Naive thymus-derived CD8-positive, alpha-beta T cell (primary cell): ENCODE results near the gene MLLT1. TPM values are rescaled to one million over a fixed set of nuclear protein-coding genes. Genes with fewer than 3 reads are reported as not detected.

Experiments used
- ATAC-seq, 2 donors: fragments of 150-1000 bp; cut with Tn5 transposase in 1 of 2; sonication (Bioruptor Pico), chemical (Tn5 transposase) in 1 of 2; 1 replicate in 1 of 2; 2 replicates in 1 of 2; pipeline ENCODE4 v1.10.0; 2021; ENCODE audit warnings: mild to moderate bottlenecking in 2 of 2, moderate library complexity in 2 of 2
- POLR2A ChIA-PET: fragments of 350-600 bp; sonication (Branson Sonifier 250); formaldehyde crosslinking; loops from one replicate; lab custom pipeline; 2021; ENCODE audit warnings: antibody characterized with exemption; lab: Charles Lee
- DNase-seq, 10 donors: peaks; one replicate each; pipeline versions ENCODE4 v3.0.0 to v3.0.0-alpha.2; 2020 to 2022
- H3K27ac Mint-ChIP-seq, 10 donors: one replicate each; pipeline ENCODE4 v1.8.0; 2020 to 2022; ENCODE audit warnings: mild to moderate bottlenecking in 10 of 10, mixed read lengths in 10 of 10, moderate library complexity in 4 of 10, inconsistent platforms in 1 of 10
- H3K27me3 Mint-ChIP-seq, 5 donors: one replicate each; pipeline ENCODE4 v1.8.0; 2021 to 2022; ENCODE audit warnings: mixed read lengths in 5 of 5
- H3K36me3 Mint-ChIP-seq, 3 donors: one replicate each; pipeline ENCODE4 v1.8.0; 2020 to 2022; ENCODE audit warnings: mixed read lengths in 3 of 3, mild to moderate bottlenecking in 2 of 3, inconsistent platforms in 1 of 3
- H3K4me1 Mint-ChIP-seq, 4 donors: one replicate each; pipeline ENCODE4 v1.8.0; 2021 to 2022; ENCODE audit warnings: mixed read lengths in 4 of 4
- H3K4me3 Mint-ChIP-seq, 10 donors: one replicate each; pipeline ENCODE4 v1.8.0; 2020 to 2022; ENCODE audit warnings: mild to moderate bottlenecking in 10 of 10, mixed read lengths in 10 of 10, moderate library complexity in 6 of 10, inconsistent platforms in 1 of 10
- H3K9me3 Mint-ChIP-seq, 9 donors: one replicate each; pipeline ENCODE4 v1.8.0; 2020 to 2022; ENCODE audit warnings: mixed read lengths in 9 of 9, mild to moderate bottlenecking in 3 of 9, inconsistent platforms in 1 of 9, moderate library complexity in 1 of 9
- polyA plus RNA-seq, 3 donors: library from polyadenylated mRNA; unstranded; fragments of 300-500 nt; fragmentation: Illumina TruSeq; gene quantifications; one replicate each; pipeline ENCODE4 v1.2.3, GENCODE V29; 2021
- total RNA-seq, 8 experiments: library from RNA in 2 of 8; stranded (reverse) in 2 of 8; gene quantifications; one replicate each; pipeline ENCODE4 v1.2.3 and lab custom pipeline; 2021 to 2026

Gene MLLT1
- total and polyA plus RNA-seq, 5 experiments from 2014 or later = 0.68 to 41.7 (median 2.7) TPM

DNA sequence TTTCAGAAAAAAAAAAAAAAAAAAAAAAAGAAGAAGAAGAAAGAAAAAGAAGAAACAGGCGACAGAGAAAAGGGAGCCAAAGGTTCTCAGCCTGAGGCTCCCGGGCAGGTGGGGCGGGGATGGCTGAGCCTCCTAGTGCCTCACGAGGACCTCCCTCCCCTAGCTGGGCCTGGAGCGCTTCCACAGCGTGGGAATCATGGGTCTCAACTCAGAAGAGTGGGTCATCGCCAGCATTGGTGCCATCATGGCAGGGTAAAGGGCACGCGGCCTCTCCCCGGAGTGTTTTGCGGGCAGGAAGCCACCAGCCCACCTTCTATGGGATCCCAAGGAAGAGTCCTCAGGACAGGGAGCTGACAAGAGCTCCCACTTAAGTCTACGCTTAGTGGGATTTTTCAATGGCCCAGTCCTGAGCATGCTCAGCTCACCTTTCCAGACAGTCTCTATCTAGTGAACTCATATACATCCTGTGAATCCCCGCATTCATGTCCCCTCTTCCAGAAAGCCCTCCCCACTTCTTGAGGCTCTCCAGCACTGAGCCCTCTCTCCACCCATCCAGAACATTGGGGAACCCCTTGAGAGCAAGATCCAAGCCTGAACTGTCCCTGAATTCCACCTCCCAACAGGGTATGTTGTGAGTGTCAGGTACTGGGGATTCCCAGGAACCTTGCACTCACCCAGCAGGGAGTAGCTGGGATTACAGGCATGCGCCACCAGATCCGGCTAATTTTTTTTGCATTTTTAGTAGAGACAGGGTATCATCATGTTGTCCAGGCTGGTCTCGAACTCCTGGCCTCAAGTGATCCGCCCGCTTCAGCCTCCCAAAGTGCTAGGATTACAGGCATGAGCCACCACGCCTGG, 74.7 kb downstream of the MLLT1 start:
- Mint-ChIP-seq H3K27ac (no peak overlapping the region), H3K9me3 (no peaks in the 10 kb centered on the region), H3K27me3 (peaks cover 0 to 12% (median 1%) of the 10 kb centered on the region in 5 donors), H3K4me1 (peaks cover 0 to 2% (median 0%) of the 10 kb centered on the region in 4 donors), H3K4me3 (no peak overlapping the region), H3K36me3 (no peaks in the 10 kb centered on the region)
- DNase-seq (no peak), ATAC-seq (no peak)
- POLR2A ChIA-PET = no interaction called here

GRCh38 chr19:6204212-6204611, 75.6 kb downstream of the MLLT1 start:
- H3K9me3 Mint-ChIP-seq = no peaks in the 10 kb centered on the region
- ATAC-seq (no peak), DNase-seq (no peak)
- H3K36me3 Mint-ChIP-seq = no peaks in the 10 kb centered on the region
- peaks cover 0 to 12% (median 1%) of the 10 kb centered on the region in 5 donors for H3K27me3 Mint-ChIP-seq
- no peak overlapping the region for H3K4me3 Mint-ChIP-seq
- peak overlapping the region in 2 of 10 donors; percentile 40 to 58 for H3K27ac Mint-ChIP-seq
- H3K4me1 Mint-ChIP-seq = peaks cover 1 to 6% (median 5%) of the 10 kb centered on the region in 4 donors
- POLR2A ChIA-PET = no interaction called here

DNA sequence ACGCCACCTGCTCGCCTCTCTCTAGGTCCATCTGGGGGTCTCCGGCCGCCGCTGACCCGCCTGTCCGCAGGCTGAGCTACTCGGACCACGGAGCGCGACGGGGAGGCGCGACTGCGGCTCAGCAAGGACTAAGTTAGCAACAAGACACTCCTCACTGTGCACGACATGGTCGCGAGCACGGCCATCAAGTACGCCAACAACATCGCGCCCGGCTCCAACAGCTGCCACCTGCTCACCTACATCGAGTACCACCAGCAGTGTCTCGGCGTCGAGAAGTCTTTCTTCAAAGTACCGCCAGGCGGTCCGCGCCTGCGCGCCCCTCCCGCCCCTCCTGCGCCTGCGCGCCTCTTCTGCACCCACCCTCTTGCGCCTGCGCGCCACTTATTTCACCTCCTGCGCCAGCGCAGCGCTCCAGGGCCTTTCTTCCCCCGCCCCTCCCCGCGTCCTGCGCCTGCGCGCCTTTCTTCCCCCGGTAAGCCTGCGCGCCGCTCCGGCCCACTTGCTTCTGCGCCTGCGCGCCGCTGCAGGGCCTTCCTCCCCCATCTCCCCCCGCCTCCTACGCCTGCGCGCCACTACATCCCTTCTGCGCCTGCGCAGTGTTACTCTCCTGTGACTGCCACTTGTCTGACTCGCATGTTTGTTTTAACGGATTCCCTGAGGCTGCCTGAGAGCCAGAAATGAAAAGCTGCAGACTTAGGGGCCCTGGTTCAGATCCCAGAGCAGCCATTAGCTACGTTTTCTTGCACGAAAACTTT, 80.4 kb downstream of the MLLT1 start:
- Mint-ChIP-seq H3K4me3 (peak overlapping the region; percentile 91 to 99 (median 96)), H3K4me1 (peaks cover 10 to 24% (median 16%) of the 10 kb centered on the region in 4 donors), H3K9me3 (peaks cover 0 to 9% (median 2%) of the 10 kb centered on the region in 9 donors), H3K27me3 (peaks cover 0 to 12% (median 1%) of the 10 kb centered on the region in 5 donors), H3K27ac (peak overlapping the region; percentile 73 to 98 (median 96)), H3K36me3 (peaks cover 9 to 14% (median 12%) of the 10 kb centered on the region in 3 donors)
- POLR2A ChIA-PET = interaction anchor here (0.5 to 1.9 kb wide), 4 partner anchors 19 to 1230 kb away, joined by 3 to 8 read pairs (median 4); partner anchors contain the start of gene KDM4B
- ATAC-seq = peak; percentile 92 to 93
- DNase-seq = peak; percentile 93 to 100 (median 100)

DNA sequence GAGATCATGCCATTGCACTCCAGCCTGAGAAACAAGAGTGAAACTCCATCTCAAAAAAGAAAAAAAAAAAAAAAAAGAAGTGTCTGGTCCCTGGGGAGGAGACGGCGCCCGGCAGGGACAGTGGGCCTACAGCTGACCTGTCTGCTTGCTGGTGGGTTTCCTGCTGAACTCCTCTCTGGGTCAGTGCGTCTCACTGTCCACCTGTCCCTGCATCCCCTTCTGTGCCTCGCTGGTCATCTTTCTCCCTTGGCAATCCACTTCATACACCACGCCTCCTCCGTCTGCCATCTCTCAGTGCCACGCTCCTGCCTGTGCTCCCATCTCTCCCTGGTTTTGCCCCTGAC, 80.9 kb downstream of the MLLT1 start:
- POLR2A ChIA-PET = interaction anchor here (0.5 to 1.9 kb wide), 2 partner anchors 19 to 999 kb away, joined by 4 to 8 read pairs; no protein-coding TSS in a partner anchor
- H3K36me3 Mint-ChIP-seq = peaks cover 9 to 15% (median 12%) of the 10 kb centered on the region in 3 donors
- DNase-seq = no peak

GRCh38 chr19:6196361-6196760, 83.4 kb downstream of the MLLT1 start:
- H3K27me3 Mint-ChIP-seq = peaks cover 0 to 4% (median 0%) of the 10 kb centered on the region in 5 donors
- H3K4me1 Mint-ChIP-seq = peaks cover 10 to 24% (median 16%) of the 10 kb centered on the region in 4 donors
- H3K27ac Mint-ChIP-seq = peak overlapping the region in 1 of 10 donors; percentile 12
- H3K36me3 Mint-ChIP-seq = peaks cover 17 to 36% (median 19%) of the 10 kb centered on the region in 3 donors
- H3K9me3 Mint-ChIP-seq = peaks cover 0 to 13% (median 7%) of the 10 kb centered on the region in 9 donors
- H3K4me3 Mint-ChIP-seq = no peak overlapping the region
- ATAC-seq (no peak), DNase-seq (no peak)
- POLR2A ChIA-PET = no interaction called here

More for the DNA sequence above, 80.9 kb downstream of the MLLT1 start:
- Mint-ChIP-seq H3K4me1 (peaks cover 10 to 24% (median 16%) of the 10 kb centered on the region in 4 donors), H3K9me3 (peaks cover 0 to 9% (median 2%) of the 10 kb centered on the region in 9 donors), H3K27me3 (peaks cover 0 to 12% (median 1%) of the 10 kb centered on the region in 5 donors), H3K27ac (peak overlapping the region; percentile 73 to 98 (median 96)), H3K4me3 (peak overlapping the region; percentile 91 to 99 (median 96))
- no peak for ATAC-seq

DNA sequence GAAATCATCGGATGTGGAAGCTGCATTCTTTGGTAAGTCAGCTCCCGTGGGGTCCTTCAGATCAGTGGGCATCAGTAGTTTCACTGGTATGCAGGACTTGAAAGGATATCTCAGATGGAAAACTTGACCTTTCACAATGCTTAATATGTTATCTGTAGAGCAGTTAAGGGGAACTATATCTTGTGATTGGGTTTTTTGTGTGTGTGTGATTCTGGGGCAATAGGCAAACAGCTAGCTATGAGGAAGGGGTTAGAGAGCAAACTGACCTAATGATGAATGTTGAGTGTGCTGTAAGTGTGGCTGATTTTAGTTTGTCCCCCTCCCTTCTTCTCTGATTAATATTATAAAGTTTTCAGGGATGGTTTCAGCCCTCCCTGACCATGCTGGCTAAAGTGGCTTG, 91.0 kb downstream of the MLLT1 start:
- Mint-ChIP-seq H3K4me3 (no peak overlapping the region), H3K36me3 (peaks cover 10 to 27% (median 25%) of the 10 kb centered on the region in 3 donors), H3K27me3 (peaks cover 0 to 8% (median under 1%) of the 10 kb centered on the region in 5 donors), H3K4me1 (no peaks in the 10 kb centered on the region), H3K27ac (no peak overlapping the region), H3K9me3 (peaks cover 0 to 30% (median 19%) of the 10 kb centered on the region in 9 donors)
- no peak for ATAC-seq
- DNase-seq = no peak
- POLR2A ChIA-PET = no interaction called here

DNA sequence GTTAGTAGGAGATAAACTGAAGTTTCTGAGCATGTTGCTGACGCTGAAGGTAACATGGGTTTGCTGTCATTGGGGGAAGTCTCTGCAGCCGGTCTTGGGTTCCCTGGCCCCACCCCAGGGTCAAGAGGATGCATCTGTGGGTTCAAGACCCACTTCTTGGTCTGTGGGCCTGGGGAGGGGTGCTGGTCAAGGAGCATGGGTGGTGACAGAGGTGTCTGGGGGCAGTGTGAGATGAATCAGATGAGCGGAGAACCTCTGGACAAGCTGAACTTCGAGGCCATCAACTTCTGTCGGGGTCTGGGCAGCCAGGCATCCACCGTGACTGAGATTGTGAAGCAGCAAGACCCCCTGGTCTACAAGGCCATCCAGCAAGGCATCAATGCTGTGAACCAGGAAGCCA, 92.4 kb downstream of the MLLT1 start:
- Mint-ChIP-seq H3K9me3 (peaks cover 0 to 30% (median 19%) of the 10 kb centered on the region in 9 donors), H3K36me3 (peaks cover 3 to 24% (median 12%) of the 10 kb centered on the region in 3 donors), H3K4me1 (no peaks in the 10 kb centered on the region), H3K4me3 (no peak overlapping the region), H3K27ac (no peak overlapping the region), H3K27me3 (peaks cover 6 to 18% (median 13%) of the 10 kb centered on the region in 5 donors)
- DNase-seq (no peak), ATAC-seq (no peak)
- POLR2A ChIA-PET = interaction anchor here (0.7 kb wide), 1 partner anchor 139 kb away, joined by 3 read pairs; no protein-coding TSS in a partner anchor

GRCh38 chr19:6185835-6186834, 93.6 kb downstream of the MLLT1 start:
- Mint-ChIP-seq H3K36me3 (peaks cover 0 to 20% (median 4%) of the 10 kb centered on the region in 3 donors), H3K9me3 (peaks cover 0 to 25% (median 16%) of the 10 kb centered on the region in 9 donors), H3K27ac (no peak overlapping the region), H3K27me3 (peaks cover 6 to 25% (median 14%) of the 10 kb centered on the region in 5 donors), H3K4me1 (peaks cover 1 to 7% (median 5%) of the 10 kb centered on the region in 4 donors), H3K4me3 (no peak overlapping the region)
- DNase-seq = no peak
- ATAC-seq = no peak
- POLR2A ChIA-PET = interaction anchor here (0.6 kb wide), 1 partner anchor 364 kb away, joined by 3 read pairs; no protein-coding TSS in a partner anchor

- Mint-ChIP-seq H3K36me3 (peaks cover 0 to 20% (median 0%) of the 10 kb centered on the region in 3 donors), H3K27me3 (peaks cover 8 to 30% (median 16%) of the 10 kb centered on the region in 5 donors), H3K27ac (peak overlapping the region in 1 of 10 donors; percentile 27), H3K4me3 (no peak overlapping the region), H3K4me1 (peaks cover 1 to 7% (median 5%) of the 10 kb centered on the region in 4 donors), H3K9me3 (peaks cover 0 to 24% (median 11%) of the 10 kb centered on the region in 9 donors)
- DNase-seq (no peak), ATAC-seq (no peak)
- POLR2A ChIA-PET = interaction anchor here (0.6 kb wide), 1 partner anchor 365 kb away, joined by 3 read pairs; no protein-coding TSS in a partner anchor
Observed at GRCh38 chr19:6185093-6185834, 94.5 kb downstream of the MLLT1 start.

- Mint-ChIP-seq H3K9me3 (peaks cover 0 to 2% (median 0%) of the 10 kb centered on the region in 9 donors), H3K4me1 (peaks cover 1 to 7% (median 5%) of the 10 kb centered on the region in 4 donors), H3K27me3 (peaks cover 16 to 46% (median 29%) of the 10 kb centered on the region in 5 donors), H3K36me3 (peaks cover 0 to 5% (median 0%) of the 10 kb centered on the region in 3 donors), H3K4me3 (no peak overlapping the region), H3K27ac (no peak overlapping the region)
- POLR2A ChIA-PET = interaction anchor here (0.7 kb wide), 1 partner anchor 487 kb away, joined by 3 read pairs; no protein-coding TSS in a partner anchor
- ATAC-seq (no peak), DNase-seq (no peak)
Observed at GRCh38 chr19:6181119-6181518, 98.7 kb downstream of the MLLT1 start.
